Ramos (cell line): ENCODE data around the gene SPSB4.

Experiments used
- in situ Hi-C: fragments of 300-500 bp; cut with MboI; formaldehyde crosslinking; loops from one replicate; pipeline ENCODE4 v1.14.3; 2022; ENCODE audit warnings: low sequenced_read_pairs; ENCODE audit not compliant: unreplicated experiment

SPSB4 gene

DNA sequence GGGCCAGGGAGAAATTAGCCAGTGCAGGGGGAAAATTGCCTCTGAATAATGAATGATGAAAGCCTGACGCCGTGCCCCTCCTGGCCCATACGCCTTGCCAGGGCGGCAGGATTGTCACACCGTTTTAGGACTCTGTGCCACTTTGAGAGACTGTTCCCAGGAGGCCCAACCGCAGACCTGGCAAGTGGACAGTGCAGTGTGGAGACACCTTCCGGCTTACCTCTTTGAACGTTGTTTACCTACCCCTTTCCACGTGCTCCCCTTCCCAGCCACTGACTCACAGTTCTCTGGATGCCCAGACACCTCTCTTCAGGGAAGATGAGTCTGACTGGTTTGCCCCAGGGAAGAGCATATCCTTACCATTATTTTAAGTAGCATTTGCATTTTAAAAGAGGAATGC, 96.5 kb downstream of the SPSB4 start:
- in situ Hi-C loops, result no loop called here

GRCh38 chr3:141148169-141148568, 97.0 kb downstream of the SPSB4 start:
- in situ Hi-C loops, result no loop called here

DNA sequence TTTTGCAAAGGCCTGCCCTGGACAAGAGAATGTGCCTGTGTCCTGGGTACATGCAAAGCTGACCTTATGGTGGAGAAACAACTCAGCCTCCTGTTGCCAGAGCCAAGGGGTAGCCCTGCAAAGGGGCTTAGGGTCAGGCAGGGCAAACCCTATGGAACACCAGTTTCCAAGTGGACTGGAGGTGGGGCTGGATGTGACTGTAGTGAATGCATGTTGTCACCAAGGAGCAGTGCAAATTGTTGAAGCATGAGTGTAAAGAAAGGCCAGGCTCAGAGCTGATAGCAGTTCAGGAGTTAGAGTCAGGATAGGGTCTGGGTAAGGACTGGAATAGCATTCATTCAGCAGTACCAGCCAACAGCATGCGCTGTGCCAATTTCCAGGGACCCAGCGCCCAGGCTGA, 97.6 kb downstream of the SPSB4 start:
- in situ Hi-C loops, result no loop called here

DNA sequence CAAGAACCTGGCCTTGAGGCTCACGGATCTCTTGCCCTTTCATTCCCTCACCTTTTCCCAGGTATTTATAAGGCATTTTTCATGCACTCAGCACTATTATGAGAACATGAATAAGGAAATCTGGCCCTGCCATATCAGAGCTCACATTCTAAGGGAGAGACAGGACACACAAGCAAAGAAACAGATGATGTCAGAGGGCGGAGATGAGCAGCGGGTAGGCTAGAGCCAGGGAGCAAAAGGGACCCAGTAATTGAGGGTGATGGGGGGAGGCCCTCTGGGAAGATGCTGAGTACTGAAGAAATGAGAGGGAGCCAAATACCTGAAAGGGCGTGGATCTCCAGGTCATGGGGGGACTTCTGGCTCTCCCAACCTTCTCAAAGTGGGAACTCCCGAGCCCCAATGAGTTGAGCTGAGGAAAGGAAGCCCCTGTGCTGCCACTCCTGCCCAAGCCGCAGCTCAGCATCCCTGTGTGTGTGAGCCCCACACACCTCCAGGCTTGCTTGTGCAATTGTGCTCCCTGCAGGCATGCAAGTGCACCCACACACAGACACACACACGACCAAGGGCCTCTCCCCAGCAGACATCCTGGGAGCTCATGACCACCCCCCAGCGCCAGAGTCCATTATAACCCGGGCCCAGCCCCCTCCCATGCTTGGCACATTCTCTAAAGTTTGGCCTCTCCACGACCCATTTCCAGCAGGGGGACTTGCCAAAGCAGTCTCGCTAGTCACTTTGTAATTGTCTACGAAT, 99.1 kb downstream of the SPSB4 start:
- in situ Hi-C loops, result no loop called here

DNA sequence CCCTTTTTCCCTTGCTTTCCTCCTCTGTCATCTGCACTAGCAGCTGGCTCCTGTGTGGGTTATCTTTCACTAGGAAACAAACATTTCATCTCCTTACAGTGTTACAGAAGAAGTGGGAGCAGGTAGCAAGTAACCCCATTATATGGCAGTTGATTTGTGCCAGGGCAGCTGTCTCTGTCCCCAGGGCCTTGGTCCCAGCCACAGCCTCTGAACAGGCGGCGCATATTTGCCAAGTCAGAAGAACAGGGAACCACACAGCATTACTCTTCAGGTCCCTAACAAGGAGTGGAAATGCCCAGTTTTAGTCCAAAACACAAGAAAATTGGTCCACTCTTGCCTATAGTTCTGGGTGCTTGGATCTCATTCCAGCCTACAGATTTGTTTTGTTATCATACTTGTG, 99.8 kb downstream of the SPSB4 start:
- in situ Hi-C loops, result no loop called here

DNA sequence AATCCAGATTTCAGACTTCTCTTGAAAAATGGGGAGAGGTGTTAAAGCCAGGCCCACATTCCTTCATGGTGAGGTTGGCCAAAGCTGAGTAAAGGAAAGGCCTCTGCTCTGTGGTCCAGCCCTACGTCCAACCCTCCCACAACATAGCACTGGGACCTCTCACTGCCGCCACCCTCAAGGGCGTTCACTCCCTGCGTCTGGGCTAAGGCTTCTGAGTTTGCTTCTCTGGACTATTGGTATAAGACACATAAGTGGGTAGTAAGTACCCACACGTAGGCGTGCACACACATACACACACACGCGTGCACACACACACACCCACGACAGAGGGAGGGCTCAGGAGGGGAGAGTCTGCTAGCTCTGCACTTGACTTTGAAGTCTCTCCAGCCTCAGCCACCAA, 100.3 kb downstream of the SPSB4 start:
- in situ Hi-C loops, result no loop called here

DNA sequence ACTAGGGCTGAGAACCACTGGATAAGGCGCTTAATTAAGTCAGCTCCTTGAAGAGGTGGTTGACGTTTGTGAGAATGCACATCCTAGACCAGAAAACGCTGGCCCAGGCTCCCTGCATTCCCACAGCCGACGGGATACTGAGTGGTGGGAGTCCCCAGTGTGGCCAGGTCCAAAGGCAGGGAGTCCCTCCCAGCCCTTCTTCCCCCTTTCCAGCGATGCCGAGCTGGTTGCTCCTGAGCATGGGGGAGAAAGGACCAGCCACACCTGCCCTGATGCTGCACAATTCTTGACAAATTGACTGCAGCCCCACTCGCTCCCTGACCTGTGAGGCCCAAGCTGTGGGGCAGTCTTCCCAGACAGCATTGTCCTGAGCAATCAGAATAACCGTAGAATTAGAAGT, 101.0 kb downstream of the SPSB4 start:
- in situ Hi-C loops, result no loop called here

GRCh38 chr3:141152801-141153678, 101.9 kb downstream of the SPSB4 start:
- in situ Hi-C loops, result no loop called here

GRCh38 chr3:141153679-141153966, 102.5 kb downstream of the SPSB4 start:
- in situ Hi-C loops, result no loop called here

- in situ Hi-C loops, result no loop called here
Observed at GRCh38 chr3:141164852-141165251, 113.7 kb downstream of the SPSB4 start.

- in situ Hi-C loops, result no loop called here
Observed at GRCh38 chr3:141167681-141168080, 116.5 kb downstream of the SPSB4 start.

DNA sequence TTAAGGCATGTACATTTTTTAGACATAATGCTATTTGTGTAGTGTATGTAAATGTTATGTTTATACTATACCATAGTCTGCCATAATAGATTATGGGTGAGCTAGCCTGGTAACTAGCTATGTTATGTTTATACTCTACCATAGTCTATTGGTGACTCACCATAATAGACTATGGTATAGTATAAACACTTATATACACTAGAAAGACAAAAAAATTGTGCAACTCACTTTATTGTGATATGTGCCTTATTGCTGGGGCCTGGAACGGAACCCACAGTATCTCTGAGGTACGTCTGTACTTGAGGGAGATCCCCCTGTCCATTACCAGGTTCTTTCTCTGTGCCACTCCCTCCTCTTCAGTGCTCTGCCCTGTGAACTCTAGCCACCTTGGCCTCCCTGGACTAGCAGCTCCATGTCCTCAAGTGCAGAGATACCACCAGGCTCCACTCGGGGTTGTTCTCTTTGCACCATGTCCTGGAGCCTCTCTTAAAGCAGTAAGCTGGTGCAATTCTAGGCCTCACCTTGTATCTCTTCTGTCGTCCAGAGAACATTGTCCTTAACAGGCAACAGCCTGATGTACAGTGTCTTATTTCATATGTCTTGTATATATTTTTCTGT, 119.6 kb downstream of the SPSB4 start:
- in situ Hi-C loops, result no loop called here

DNA sequence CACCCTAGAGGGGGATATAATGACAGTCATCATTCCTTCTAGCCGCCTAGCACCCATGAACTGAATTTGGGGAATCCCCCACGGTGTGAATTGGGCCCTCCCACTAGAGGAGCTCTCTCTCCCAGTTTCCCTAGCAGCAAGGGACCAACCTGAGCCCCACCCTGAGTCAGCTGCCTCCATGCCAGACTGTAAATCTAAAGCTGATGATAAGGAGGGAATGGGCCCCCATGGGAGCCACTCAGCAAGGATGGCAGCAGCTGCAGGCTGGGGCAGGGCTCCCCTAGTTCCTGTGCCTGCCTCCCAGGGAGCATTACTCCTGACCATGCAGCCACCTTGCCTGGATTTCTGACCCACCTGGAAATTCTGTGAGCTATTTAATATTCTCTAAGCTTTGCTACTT, 123.5 kb downstream of the SPSB4 start:
- in situ Hi-C loops, result no loop called here

- in situ Hi-C loops, result no loop called here
Observed at GRCh38 chr3:141176775-141177174, 125.6 kb downstream of the SPSB4 start.

DNA sequence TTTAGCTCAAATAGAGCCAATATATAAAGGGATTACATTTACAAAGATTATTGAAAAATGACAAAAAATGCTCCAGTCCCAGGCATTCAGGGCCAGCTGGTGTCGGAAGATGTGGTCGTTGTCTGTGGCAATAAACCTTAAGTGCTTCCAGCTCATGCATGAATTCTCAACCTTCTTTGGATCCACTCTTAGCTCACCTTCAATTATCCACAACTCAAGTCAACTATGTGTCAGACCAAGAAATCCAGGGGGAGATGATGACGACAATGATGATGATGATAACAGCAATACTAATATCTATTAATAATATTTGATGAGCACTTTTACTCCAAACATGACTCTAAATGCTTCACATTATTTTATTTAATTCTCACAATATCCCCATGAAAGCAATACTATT, 126.9 kb downstream of the SPSB4 start:
- in situ Hi-C loops, result no loop called here

DNA sequence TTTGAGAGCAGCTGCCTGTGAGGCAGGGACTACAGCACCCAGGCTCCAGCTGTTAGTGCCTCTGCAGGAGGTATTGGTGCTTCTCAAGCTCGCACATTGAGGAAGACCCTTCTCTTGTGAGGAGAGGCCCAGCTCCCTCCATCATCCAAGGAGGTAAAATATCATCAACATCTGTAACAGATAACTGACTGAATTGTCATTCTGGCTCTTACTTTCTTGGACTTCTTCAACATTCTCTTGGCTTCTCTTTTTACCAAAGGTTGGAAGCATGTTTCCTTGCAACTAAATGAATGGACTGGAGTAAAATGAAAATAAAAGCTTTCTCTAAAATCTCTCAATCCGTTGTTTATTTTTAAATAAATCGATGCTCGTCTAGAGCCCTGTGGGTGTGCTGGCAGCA, 127.4 kb downstream of the SPSB4 start:
- in situ Hi-C loops, result no loop called here

DNA sequence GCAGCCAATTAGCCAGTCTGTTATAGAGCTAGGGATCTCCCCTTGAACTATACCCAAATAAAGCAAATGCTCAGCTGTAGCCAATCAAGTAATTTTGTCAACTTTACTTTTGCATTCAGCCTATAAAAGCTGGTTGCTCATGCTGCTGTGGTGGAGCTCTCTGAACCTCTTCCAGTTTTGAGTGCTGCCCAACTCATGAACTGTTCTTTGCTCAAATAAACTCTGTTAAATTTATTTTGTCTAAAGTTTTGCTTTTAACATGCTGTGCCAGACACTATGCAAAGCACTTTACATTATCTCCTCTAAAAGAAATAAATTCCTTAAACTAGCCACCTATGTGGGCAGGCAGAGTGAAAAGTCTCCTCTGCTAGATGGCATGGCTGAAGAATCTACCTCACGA, 128.8 kb downstream of the SPSB4 start:
- in situ Hi-C loops, result no loop called here

DNA sequence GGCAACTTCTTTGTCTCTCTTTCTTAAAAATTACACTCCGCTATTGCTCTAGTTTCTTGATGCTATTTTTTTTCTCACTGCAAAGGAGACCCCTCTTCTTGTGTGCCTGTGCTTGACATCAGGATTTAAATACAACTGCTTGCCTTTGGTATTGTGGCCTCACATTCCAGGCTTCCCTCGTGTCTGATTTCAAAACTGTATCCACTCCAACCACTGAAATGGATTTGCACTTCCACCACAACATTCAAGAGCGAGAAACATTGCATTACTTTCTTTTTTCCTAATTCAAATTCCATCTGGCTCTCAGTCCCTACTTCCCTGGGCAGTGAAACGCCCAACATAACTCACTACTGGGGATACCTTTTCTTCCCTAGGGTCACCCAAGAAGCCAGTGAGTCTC, 130.0 kb downstream of the SPSB4 start:
- in situ Hi-C loops, result no loop called here

- in situ Hi-C loops, result no loop called here
Observed at GRCh38 chr3:141181819-141182218, 130.7 kb downstream of the SPSB4 start.

- in situ Hi-C loops, result no loop called here
Observed at GRCh38 chr3:141183606-141184005, 132.5 kb downstream of the SPSB4 start.

DNA sequence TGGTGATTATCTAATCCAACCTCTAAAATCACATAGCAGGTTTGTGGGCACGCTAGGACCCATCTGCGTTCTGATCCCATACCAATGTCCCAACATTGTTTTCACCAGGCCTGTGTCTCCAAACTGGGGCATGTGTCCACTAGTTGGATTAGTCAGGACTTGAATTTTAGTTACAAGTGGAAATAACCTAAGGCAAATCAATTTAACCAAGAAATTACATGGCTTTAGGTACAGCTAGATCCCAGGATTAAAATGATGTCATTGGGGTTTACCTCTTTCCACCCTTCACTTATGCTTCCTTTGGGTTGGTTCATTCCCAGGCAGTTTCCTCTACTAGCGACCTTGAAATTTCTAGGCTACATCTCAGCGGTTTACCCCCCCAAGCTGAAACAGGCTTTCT, 133.3 kb downstream of the SPSB4 start:
- in situ Hi-C loops, result no loop called here
